ENCODE results near the gene BNC2.
A peak's percentile ranks its signal among the peaks of the same experiment; 100 is the strongest.
"Not testable (repeated sequence)": the region's sequence is repeated elsewhere in the genome, so short reads cannot be mapped to it uniquely, and the experiment has no call there.

The BNC2 gene, protein sequence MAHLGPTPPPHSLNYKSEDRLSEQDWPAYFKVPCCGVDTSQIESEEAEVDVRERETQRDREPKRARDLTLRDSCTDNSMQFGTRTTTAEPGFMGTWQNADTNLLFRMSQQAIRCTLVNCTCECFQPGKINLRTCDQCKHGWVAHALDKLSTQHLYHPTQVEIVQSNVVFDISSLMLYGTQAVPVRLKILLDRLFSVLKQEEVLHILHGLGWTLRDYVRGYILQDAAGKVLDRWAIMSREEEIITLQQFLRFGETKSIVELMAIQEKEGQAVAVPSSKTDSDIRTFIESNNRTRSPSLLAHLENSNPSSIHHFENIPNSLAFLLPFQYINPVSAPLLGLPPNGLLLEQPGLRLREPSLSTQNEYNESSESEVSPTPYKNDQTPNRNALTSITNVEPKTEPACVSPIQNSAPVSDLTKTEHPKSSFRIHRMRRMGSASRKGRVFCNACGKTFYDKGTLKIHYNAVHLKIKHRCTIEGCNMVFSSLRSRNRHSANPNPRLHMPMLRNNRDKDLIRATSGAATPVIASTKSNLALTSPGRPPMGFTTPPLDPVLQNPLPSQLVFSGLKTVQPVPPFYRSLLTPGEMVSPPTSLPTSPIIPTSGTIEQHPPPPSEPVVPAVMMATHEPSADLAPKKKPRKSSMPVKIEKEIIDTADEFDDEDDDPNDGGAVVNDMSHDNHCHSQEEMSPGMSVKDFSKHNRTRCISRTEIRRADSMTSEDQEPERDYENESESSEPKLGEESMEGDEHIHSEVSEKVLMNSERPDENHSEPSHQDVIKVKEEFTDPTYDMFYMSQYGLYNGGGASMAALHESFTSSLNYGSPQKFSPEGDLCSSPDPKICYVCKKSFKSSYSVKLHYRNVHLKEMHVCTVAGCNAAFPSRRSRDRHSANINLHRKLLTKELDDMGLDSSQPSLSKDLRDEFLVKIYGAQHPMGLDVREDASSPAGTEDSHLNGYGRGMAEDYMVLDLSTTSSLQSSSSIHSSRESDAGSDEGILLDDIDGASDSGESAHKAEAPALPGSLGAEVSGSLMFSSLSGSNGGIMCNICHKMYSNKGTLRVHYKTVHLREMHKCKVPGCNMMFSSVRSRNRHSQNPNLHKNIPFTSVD

DNA sequence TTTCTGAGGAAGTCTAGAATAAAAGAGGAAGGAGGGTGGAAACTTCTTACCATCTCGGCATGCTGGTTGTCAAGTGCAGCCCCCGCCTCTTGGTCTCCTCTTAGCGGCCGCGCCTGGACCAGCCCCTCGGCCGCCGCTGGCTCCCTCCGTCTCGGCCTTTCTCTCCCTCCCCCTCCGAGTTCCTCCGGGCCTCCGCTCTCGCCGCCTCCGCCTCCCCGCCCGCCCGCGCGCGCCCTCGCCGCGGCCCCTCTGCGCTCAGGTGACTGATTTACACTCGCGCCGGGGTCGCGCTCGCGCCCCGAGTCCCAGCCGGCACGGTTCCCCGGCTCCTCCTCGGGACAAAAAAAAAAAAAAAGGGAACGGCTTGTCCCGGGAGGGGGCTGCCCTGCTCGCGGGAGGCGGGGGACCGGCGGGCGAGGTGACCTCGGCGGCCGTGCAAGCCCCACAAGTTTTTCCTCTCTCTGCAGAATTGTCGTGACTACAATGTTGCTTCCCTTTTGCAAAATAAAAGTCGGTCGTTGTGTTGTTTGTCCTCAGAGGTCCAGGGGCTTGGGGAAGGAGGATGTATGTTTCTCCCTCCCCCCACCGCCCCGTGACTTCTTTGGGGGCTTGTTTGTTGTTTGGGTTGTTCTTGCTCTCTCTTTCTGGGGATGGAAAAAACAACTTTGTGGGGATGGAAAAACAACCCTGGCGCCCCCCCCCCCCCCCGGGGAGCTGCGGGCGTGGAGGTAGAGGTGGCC lies at the start of gene BNC2:
TSS of gene BNC2 (minus strand) at position 75 of the 740 bp plus-strand sequence. CDS start at position 53, 22 bp downstream.
- peak in 10 of 56 donors; percentile 2 to 43 (median 14) for DNase-seq

DNA sequence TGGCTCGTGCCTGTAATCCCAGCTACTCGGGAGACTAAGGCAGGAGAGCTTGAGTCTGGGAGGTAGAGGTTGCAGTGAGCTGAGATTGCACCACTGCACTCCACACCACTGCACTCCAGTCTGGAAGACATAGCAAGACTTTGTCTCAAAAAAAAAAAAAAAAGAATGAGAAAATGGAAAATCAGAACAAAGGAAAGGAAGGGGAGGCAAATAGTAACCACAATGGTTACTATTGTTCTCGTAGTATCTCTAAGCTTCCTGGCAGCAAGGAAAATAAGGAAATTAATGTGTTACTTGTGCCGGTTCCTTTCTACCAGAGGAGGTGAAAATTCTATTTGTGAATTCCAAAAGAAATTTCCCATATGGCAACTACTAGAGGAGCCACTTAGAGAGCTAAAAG lies 48.5 kb upstream of the BNC2 start:
- no peak for DNase-seq

DNA sequence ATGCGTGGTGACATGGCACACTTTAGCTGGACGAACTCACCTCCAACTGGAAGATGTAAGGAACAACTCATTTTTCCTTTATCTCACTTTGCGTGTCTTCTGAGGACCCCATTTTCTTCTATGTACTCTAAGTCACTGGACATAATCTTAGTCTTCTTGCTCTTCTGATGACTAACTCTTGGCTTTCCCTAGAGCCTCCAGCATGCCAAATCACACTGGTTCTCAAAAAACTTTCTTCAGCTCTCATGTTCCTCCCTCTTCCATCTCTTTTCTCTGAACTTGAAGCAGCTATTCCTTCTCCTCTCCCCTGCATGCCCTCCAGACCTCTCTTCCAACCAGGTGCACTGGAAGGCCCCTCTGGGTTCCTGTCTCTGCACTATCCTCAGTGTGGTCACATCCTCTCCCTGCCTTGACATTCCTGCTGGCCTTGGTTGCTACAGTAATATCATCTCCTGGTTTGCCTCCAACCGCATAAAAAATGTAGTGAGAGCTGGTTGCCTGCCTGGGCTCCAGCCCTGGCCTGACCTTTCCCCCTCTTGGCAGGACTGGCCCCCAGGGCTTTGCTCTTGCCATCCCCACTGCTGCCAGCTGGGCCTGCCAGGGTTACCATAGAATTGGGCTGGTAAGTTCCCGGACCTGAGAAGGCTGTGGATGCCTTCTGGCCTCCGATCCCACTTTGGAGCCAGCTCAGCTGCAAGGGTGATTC lies 44.8 kb upstream of the BNC2 start:
- DNase-seq, result peak in 7 of 56 donors; percentile 3 to 22 (median 9)

DNA sequence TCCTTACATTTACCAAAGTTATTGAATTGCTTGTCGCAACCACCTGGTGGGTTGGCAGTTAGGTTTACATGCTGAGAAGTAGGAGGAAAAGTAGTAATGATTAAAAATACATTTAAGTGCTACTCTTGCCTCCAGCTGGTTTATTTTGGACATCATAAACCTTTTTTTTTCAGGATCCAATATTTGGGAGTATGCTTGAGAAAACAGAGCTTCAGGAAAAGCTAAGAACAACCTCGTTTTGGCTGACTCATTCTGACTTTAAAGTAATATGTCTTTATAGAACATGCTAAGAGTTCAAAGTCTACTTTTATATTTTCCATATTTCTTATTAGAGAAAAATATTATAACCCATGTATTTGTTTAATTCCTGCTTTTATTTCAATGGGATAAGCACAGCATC lies 41.7 kb upstream of the BNC2 start:
- DNase-seq, result no peak

DNA sequence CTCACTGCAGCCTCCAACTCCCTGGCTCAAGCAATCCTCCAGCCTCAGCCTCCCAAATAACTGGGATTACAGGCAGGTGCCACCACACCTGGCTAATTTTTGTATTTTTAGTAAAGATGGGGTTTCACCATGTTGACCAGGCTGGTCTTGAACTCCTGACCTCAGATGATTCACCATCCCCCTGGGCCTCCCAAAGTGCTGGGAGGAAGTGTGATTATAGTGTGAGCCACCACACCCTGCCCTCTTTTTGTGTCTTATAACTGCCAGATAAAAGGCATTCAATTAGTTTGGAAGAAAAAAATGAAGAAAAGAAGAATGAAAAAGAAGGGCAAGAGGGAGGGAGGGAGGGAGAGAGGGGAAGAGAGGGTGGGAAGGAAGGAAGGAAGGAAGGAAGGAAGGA lies 37.7 kb upstream of the BNC2 start:
- not testable (repeated sequence) for DNase-seq

DNA sequence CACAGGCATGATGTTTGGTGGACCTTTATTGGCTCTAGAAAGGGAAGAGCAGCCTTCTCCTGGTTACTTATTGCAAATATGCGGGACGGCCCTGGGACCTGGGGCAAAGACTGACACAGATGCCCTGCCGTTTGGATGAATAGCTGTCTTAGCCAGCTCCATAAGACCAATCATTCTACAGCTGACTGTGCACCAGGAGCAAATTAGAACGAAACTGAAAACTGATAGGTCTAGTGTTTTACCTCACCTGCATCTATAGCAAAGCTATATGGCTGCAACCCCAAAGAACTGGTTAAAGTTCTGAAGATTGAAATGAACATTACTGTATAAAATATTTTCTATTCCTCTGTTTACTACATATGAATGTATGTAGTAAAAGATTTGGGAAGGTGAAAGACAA lies 34.2 kb upstream of the BNC2 start:
- no peak for DNase-seq

DNA sequence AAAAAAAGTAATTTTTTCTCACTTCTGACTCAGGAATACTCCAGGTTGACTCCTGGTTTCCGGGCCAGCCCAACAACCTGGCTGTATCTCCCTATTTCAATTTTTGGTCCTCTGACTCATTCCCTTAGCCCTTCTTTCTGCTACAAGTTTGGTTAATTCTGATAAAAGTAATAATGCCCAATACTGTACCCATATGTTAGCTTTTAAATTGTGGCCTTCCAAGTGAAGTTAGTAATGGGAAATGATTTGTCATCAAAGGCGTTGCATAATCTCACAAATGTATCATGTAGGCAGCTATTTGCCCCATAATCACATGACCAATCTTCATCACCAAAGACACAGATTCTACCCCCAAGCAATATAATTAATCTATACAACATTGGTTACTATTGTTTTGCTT lies 31.1 kb upstream of the BNC2 start:
- DNase-seq, result no peak

DNA sequence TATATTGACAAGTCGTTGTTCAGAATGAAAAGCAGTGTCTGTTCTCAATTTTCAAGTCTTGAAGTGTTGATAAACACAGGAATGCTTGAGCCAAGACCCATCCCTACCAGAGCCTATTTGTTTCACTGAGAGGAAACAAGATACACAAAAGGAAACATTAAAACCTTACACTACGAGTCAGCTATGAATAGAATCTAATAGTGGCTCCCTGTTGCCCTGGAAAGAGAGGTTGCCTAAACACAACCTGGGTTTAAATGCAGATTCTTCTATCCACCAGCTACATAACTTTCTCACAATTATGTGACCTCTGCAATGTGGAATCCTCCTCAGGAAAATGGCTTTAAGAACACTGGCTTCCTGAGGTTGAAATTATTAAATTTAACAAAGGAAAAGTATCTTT lies 29.1 kb upstream of the BNC2 start:
- DNase-seq, result no peak

DNA sequence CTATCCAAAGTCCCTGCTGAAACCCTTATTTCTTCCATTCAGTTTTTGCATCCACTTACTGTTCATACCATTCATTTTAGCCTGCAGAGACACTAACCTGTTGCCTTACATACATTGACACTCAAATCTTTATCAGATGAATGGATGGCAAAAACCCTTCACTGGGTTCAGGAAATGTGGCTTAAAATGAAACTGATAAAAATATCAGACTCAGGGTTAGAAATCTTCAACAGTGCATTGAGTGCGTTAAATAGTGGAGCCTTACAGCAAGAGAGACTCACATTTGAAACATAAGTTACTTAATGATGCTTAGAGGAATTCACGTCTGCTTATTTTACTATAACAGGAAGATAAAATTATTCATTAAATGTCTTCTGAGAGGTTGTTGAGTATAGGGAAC lies 28.0 kb upstream of the BNC2 start:
- DNase-seq, result no peak

DNA sequence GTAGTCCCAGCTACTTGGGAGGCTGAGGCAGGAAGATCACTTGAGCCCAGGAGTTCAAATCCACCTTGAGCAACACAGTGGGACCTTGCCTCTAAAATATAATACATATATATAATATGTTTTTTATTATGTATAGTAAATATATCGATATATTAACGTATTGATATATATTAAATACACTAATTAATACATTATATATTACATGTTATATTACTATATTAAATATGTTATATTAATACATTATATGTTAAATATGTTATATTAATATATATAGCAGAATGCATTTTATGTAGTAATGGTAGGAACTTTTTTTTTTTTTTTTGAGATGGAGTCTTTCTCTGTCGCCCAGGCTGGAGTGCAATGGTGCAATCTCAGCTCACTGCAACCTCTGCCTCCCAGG lies 18.1 kb upstream of the BNC2 start:
- DNase-seq, result no peak

DNA sequence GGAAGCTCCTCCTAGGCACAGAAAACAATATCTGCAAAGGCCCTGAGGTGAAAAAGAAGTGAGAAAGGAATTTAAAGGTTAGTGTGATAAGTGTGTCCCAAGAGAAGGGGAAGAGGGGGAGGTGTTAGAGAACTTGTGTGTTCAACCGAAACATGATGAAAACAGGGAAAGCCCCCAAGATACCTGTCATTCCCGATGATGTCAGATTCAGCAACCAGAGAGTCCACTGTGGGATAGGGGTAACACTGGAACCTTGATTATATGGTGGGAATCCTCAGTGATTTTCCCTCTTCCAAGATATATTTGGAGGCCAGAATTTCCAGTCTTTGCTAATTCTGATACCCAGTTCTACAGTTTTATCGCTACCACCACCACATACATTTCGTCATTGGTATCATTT lies 15.5 kb upstream of the BNC2 start:
- no peak for DNase-seq

DNA sequence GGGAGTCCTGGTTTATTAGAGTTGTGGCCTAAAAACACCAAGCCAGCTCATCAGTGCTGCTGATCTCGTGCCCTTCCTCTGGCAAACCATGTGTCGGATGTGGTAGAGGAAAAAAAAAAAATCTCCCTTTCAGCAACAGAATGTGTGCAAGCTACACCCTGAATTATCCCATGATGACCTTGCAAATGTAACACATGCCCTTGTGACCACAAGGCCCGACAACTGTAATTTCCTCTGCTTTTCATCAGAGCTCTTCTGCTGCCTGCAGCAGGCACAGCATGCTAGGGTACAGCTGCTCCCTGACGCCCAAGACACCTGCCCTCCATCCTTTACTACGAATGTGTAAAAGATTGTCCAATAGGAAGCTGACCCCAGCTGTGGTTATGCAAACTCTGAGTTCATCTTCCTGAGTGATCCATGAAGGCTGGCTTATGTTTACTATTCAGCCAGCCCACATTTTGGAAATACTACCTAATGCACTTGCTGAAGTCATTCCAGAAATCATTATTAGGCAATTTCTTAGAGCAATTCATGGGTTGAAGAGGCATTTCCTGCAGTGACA lies 14.6 kb upstream of the BNC2 start:
- DNase-seq, result no peak

DNA sequence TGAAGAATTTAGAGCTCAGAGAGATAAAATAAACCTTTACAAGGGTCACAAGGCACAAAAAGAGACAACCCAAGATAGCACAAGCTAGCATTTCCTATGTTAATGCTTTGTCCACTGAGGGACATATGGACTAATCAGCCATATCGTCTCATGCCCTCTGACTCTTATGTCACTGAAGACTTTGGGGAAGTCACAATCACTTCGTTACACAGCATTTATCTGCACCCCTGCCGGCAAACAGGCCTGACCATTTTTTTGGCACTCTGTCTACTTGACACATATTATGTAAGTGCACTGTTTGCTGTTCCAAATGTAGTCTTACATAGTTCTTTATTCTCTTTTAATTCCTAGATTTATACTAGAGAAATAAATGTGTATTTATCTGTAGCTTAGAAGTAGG lies 13.9 kb upstream of the BNC2 start:
- no peak for DNase-seq

DNA sequence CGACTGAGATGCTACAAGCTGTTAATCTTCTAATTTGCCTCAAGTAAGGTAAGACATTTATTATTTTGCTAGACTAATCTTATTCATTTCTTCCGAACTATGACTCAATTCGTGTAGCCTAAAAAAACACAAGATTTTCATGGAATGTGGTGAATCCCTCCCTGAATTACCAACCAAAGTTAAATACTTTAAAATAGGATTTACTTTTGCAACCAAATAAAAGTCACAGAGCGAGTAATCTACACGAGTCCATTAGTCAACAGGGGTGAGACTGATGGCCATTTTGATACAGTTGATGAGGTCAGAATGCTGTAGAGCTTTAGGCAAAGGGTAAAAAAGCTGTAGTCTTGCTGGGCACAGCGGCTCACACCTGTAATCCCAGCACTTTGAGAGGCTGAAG lies 13.1 kb upstream of the BNC2 start:
- DNase-seq, result no peak

DNA sequence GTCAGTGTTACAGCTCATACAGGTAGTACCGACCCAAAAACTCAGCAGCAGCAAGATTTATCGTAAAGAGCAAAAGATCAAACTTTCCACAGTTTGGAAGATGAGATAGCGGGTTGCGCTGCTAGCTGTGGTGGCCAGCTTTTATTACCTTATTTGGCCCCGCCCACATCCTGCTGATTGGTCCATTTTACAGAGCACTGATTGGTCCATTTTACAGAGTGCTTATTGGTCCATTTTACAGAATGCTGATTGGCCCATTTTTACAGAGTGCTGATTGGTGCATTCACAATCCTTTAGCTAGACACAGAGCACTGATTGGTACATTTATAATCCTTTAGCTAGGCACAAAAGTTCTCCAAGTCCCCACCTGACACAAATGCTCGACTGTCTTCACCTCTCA lies 12.0 kb upstream of the BNC2 start:
- DNase-seq, result not testable (repeated sequence)

DNA sequence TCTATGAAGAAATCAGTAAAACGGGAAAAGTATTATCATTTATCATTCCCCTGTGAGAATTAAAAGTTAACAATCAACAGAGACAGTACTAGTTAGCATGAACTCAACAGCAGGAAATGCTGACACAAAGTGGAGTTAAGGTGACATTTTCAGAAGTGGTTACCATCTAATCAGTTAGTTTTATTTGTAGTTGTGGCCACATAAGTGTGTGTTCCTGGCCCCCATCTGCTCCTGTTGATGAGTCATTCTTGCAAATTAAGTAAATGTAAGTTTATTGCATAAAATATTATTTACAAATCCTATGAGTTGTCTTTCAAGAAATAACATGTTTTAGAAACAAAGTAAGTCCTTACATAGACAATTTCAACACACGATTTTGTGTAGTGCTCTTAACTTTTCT lies 8.9 kb upstream of the BNC2 start:
- no peak for DNase-seq

DNA sequence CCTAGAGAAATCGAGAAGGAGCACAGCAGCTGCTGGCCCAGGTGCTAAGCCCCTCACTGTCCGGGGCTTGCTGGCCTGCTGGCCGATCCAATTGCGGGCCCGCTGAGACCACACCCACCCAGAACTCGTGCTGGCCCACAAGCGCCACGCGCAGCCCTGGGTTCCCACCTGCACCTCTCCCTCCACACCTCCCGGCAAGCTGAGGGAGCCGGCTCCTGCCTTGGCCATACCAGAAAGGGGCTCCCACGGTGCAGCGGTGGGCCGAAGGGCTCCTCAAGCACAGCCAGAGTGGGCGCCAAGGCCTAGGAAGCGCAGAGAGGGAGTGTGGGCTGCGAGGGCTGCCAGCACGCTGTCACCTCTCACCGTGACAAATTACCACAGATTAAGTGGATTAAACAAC lies 6.8 kb upstream of the BNC2 start:
- DNase-seq, result no peak

DNA sequence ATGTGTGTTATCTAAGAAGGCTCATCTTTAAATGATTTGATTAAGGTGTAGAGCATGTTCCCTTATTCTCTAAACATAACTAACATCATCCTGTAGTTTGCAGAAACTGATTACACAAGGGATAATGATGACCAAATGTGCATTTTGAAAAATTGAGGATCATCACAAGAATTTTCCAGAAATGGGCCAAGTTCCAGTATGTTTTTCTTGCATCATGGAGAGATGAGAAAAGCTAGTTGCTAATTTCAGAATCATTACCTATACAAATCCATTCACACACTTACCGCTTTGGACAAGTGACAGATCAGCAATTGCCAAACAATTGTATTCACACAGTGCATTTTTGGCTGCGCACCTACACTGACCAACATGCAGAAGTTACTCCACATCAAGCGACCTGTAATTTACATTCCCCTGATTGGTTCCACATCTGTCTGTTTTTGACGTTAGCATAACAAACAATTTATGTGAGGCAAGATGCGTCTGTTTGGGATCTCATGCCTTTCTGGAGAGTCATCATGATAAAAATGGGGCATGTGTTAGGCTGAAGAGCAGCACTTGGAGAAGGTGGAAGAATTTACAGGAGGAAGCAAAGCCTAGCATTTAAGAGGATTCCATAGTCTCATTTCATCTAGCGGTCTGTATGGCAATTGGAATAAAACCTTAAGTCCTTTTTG lies 2.8 kb upstream of the BNC2 start:
- no peak for DNase-seq

DNA sequence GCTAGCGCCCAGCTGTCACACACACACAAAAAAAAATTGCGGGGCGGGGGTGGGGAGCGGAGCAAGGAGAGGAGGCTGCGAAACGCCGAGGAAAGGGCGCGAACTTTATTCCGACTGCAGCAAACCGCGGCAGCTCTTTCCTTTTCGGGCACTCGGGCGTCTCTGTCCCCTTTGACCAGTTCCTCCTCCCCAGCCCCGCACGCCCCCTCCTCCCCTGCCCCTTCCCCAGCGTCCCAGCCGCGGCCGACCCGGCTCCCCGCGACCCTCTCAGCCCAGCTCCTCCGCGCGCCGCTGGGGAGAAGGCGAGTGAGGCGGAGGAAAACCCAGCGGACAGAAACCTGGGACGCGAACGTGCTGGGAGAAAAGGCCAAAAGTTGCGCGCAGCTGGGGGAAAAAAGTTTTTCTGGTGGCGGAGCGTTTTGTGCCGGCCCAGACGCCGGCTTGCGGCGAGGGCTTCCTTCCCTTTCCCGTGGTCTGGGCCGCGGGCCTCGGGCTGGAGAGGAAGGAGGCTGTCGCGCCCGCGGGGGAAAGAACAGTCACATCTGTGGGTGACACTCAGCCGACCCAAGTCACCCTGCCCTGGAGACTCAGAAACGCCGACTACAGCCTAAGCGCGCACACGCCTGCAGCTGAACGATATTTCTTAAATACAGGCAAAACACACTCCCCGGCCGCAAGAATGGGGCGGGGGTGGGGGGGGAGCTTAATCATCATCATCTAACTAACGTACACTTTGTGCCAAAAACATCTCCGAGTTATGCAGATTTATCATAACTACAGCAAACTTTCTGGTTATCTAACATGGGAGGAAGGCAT lies 1.1 kb upstream of the BNC2 start:
- peak in 7 of 56 donors; percentile 9 to 44 (median 17) for DNase-seq
